NCI-H146 treated with DMSO at 0.1 percent for 48 hours (cell line): ENCODE results near the gene LETM1.
"Not testable (repeated sequence)": the region's sequence is repeated elsewhere in the genome, so short reads cannot be mapped to it uniquely, and the experiment has no call there.

Experiments used
- DNase-seq: peaks from one replicate; lab custom pipeline; 2025; ENCODE audit not compliant: unreplicated experiment; lab: John Stamatoyannopoulos, UW

The LETM1 gene

GRCh38 chr4:1852904-1853623 is 2.9 kb downstream of the LETM1 start:
- DNase-seq: no peak

DNA sequence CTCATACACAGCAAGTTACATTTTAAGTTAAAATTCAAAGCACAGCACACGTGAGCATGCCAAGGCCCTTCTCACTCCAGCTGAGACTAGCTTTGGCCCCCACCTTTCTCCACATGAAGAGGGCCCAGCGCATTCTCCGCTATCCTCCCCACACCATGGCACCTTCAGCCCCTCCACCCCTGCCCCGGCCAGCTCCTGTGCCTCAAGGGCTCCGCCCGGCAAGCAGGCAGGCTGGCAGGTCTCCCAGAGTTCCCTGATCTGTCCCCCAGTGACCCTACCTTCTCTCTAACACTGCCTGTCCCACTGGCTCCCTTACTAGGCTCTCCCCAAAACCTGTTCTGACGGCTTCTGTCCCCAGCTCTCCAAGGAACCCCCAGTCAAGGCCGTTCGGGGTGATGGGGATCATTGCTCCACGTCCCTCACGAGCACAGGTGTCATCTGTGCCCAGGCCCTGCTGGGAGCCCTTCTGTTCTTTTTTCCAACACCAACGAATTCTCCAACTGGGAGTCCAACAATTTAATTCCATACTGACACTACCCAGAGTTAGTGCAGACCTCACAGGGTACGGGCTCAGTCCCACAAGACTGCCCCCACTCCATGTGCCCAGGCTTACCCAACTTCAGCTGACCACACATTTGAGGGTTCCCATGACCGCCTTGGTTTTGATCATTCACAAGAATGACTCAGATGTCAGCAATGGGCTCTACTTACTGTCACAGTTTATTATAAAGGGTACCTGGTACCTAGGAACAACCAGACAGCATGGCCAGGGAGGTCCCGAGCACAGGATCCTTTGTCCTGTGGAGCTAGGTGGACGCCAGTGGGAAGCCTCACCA is 4.2 kb downstream of the LETM1 start:
- no peak for DNase-seq

DNA sequence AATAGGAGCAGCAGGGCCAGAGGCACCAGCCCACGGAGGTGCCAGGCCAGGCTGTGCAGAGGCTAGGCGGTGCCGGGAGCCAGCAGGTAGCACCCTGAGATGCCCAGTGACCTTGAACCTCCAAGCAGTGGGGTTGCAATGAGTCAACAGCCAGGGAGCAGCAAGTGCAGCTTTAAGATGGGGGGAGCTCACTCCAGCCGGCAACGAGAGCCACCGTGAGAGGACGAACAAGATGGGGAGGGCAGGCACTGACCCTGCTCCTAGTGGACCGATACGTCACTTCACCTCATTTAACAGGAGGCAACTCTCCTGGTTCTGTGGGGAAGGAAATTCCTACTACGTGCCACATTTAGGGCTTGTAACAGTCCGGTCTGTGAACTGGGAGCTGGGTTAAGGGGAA is 4.8 kb downstream of the LETM1 start:
- no peak for DNase-seq

DNA sequence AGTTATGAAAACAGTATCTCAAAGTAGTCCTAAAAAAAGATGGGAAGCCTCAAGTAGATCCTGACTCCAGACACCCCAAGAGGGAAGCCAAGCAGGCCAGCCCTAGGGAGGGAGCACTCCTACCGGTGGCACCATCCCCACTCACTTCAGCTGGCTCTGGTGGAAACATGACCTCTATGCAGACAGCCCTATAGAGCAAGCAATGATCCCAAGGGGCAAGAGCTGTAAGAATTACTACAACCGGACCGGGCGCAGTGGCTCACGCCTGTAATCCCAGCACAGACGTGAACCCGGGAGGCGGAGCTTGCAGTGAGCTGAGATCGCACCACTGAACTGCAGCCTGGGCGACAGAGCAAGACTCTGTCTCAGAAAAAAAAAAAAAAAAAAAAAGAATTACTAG is 5.7 kb downstream of the LETM1 start:
- DNase-seq: no peak

DNA sequence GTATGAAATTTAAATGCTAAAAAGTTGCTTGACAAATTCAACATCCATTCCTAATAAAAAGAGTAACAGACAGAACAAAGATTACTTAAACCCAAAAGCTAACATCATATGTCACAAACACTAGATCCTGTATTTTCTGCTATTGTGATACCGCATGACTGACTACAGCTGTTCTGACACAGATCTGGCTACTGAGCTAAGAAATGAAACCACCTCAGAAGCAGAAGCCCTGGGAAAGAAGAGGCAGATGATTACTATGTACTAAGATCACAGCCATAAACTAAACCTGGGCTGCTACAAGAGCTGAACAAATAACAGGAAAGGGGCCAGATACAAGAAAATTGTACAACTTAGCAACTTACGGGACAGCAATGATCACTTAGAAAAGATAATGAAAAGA is 9.4 kb downstream of the LETM1 start:
- no peak for DNase-seq

DNA sequence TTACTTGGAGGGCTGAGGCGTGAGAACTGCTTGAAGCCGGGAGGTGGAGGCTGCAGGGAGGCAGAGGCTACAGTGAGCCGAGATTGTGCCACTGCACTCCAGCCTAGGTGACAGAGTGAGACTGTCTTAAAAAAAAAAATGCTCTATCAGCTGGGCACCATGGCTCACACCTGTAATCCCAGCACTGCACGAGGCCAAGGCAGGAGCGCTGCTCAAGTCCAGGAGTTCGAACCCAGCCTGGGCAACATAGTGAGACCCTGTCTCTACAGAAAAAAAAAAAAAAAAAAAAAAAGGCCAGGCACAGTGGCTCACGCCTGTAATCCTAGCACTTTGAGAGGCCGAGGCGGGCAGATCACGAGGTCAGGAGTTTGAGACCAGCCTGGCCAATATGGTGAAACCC is 11.3 kb downstream of the LETM1 start:
- not testable (repeated sequence) for DNase-seq

DNA sequence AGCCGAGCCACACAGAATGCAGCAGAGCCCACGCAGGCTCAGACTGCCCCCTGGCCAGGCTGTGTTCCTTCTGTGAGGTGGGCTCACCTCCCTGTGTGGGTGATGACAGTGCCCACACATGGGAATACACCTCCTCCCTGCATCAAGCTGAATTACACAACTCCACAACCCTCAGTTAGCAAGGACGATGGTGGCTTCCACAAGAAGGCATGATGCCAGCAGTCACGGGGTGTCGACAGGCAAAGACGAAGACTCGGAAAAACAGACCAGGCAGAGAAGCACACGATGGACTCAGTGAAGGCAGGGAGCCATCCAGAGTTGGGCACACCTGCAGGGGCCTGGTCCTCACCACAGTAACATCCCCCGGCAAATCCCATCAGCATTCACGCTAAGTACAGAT is 12.1 kb downstream of the LETM1 start:
- DNase-seq: no peak

- DNase-seq: no peak
These were observed 12.9 kb downstream of the LETM1 start for GRCh38 chr4:1842993-1843448.

- DNase-seq: no peak
These were observed 13.5 kb downstream of the LETM1 start for GRCh38 chr4:1842339-1842895.

DNA sequence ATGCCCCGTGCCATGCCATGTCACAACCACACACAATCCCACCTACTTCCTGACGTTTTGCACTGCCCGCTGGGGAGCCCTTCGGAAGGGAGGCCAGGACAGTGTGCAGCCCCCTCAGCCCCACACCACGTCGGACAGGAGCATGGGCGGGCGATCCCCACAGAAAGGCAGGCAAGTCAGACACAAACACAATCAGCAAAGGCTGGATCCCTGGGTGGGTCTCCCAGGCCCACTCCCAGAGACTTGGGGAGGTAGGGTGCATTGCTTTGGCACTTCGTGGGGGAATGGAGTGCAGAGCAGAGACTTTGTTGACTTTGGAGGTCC is 14.1 kb downstream of the LETM1 start:
- DNase-seq: no peak

GRCh38 chr4:1841201-1841886 is 14.6 kb downstream of the LETM1 start:
- no peak for DNase-seq

DNA sequence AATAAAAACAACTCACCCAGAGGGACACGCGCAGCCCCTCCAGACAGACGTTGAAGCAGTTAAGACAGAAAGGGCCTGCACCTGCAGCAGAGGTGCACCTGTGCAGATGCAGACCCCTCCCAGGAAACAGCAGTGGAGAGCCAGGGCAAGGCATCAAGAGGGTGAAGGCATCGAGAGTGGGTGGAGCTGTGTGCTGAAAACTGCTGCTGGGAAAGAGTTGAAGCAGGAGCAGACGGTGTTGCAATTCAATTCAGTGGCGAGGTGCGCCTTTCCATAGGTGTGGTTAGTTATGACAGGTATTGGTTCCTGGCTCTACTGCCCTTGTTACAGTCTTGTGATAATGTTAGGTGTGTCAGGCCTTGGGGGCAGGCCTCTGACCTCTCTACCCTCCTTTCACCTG is 16.7 kb downstream of the LETM1 start:
- no peak for DNase-seq

GRCh38 chr4:1837069-1837468 is 18.9 kb downstream of the LETM1 start:
- no peak for DNase-seq

DNA sequence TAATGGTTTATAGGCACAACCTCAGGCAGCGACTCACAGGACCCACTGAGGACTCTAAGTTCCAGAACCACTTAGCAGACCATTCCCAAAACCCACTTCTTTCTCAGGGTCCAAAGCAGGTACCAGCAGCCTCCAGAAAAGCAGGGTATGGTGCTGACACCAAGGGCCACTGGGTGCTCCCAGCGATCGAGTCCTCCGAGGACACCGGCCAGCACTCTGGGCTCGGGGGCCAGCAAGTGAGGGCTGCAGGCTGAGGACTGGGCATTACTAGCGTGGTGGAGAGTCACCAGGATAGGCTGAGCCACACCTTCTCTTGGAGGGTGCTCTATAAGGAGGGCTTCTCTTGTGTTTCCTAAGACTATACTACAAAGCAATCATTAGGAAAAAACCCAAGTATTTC is 19.3 kb downstream of the LETM1 start:
- no peak for DNase-seq

GRCh38 chr4:1835836-1836235 is 20.1 kb downstream of the LETM1 start:
- DNase-seq: not testable (repeated sequence)

DNA sequence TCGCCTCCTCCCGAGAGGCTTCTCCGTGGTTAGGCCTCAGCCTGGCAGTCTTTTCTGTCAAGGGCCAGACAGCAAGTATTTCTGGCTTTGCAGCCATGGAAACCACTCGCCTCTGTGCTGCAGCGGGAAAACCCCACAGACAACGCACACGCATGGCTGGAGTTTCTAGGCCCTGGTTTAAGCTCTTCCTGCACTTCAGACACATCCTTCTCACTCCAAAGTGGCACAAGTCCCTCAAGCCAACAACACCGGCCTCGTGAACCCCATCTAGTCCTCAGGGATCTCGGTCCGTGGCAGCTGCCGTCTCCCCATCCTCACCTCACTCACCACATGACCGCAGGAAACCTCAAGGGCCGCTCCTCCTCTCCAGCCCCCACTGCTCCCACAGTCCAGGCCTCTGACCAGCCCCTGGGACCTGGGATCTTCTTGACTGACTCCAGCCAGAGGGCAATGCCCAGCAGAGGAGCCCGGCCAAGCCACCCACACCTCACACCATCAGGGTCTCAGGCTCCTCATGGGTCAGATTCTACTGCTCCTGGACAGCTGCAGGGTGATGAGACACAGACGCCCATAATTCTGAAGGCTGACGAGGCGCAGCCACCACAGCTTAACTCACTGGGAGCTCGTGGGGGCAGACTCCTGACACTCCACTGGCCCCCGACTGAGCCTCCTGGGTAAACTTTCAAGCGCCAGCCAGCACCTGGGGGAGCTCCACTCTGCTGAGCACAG is 21.7 kb downstream of the LETM1 start:
- DNase-seq: no peak

DNA sequence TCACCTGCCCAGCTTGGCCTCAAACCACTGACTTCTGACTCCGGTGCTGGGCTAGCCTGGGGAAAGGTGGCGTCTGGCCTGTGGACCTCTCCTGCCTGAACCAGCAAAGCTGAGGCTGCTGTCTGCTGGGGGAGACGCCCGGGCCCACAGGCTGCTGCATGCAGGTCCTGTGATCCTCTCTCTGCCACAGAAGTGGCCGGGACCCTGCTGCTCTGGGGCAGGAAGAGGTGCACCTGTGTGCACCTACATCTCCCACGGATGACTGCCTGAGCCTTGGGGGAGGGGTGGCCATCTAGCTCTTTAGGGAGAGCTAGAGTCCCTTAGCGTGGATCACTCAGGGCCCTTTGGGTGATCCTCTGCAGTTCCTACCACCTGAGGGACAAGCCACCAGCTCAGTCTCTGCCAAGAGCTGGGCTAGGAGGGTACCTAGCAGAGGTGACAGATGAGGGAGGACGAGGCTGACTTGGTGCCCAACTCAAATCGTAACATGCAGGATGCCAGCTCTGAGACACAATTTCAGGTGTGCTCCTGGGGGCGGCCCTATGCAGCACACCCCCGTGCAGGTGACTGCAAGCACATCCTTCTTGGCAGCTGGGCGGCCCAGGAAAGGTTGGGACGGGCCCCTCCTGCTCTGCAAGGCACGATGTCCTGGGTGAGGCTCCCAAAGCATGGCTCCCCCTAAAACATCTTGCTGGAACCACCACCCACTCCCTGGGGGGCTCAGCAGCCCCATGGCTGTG is 22.5 kb downstream of the LETM1 start:
- no peak for DNase-seq

- DNase-seq: no peak
These were observed 23.3 kb downstream of the LETM1 start for GRCh38 chr4:1832690-1833089.

- DNase-seq: no peak
These were observed 24.6 kb downstream of the LETM1 start for GRCh38 chr4:1831331-1831730.

- no peak for DNase-seq
These were observed 25.2 kb downstream of the LETM1 start for GRCh38 chr4:1830642-1831228.
